Erythroblast (primary cell): Measurements from ENCODE around the gene NFIL3.

Experiments
- GATA1 ChIP-seq: IDR thresholded peaks from 2 replicates; pipeline ENCODE4 v1.6.1; 2011; ENCODE audit warnings: low read depth, mild to moderate bottlenecking, control low read depth, low read length, moderate library complexity
- POLR2A ChIP-seq: IDR thresholded peaks from 2 replicates; pipeline ENCODE4 v1.6.1; 2011; ENCODE audit warnings: mild to moderate bottlenecking, low read length

DNA sequence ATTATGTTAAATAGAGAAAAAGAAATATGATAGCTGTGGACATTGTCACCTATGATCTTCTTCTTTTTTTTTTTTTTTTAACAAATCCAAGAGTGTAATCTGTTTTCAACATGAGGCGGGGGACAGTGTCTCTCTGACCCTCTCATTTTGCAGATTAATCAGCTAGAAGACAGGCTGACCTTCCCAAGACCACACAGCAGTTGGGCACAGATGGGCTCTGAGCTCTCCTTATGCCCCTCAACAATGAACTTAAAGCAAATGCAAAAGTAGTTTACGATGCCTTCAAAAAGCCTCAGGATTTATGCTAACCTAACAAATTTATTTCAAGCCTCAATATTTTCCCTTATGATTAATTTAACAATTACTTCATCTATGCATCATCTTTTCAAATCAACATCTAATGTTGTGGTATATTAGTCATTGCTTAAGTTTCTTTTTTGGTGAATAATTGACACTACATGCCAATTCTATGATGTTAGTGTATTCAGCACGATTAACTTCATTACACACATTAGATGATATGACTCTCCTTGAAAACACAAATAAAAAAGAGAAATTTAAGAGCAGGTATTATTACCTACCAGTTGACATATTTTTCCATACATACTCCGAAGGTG, 7.4 kb downstream of the NFIL3 start:
- no peak for TF ChIP-seq POLR2A
- TF ChIP-seq GATA1, result no peak
